Measurements from ENCODE around the gene PEX14.

Gene PEX14

DNA sequence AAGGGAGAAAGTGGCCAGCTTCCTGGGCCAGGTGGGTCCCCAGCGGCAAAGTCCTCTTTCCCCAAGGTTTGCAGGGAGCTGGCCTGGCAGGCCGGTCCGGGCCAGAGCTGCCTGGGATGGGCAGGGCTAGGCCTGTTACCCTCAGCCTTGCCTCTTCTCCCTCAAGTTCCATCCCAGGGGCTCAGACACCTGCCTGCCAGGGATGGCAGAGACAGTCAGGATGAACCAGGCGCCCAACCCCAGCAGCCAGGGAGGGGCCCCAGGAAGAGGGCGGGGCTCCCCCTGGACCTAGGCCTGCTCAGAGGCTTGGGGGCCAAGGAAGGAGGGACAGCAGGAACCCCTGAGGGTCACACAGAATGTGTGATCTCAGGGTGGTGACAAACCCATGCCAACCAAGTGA lies 201.1 kb downstream of the PEX14 start:
- Histone ChIP-seq H3K4me3 (replicated peaks; ENCODE audit: insufficient read depth, low read length) (no peak overlapping the region), H3K27me3 (ENCODE audit: insufficient read depth, poor library complexity, severe bottlenecking) (no peaks in the 10 kb centered on the region), H3K27ac (replicated peaks) (no peak overlapping the region)
- DNase-seq (ENCODE audit: low read depth in 1 of 2, low spot score in 1 of 2): no peak
- no peak for TF ChIP-seq POLR2AphosphoS5 (IDR thresholded peaks at IDR 0.05; ENCODE audit: low read depth)
- no peak for TF ChIP-seq SPI1 (IDR thresholded peaks at IDR 0.05; ENCODE audit: borderline replicate concordance, low read depth)
- no peak for TF ChIP-seq GABPA (IDR thresholded peaks at IDR 0.05; ENCODE audit: low read depth)
- no peak for TF ChIP-seq CTCF (IDR thresholded peaks at IDR 0.05; ENCODE audit: insufficient read depth, low read length)
- no peak for TF ChIP-seq REST (IDR thresholded peaks at IDR 0.05; ENCODE audit: insufficient replicate concordance, low read depth)

GRCh38 chr1:10676963-10677362 lies 202.2 kb downstream of the PEX14 start:
- Histone ChIP-seq H3K27ac (replicated peaks) (no peak overlapping the region), H3K4me3 (replicated peaks; ENCODE audit: insufficient read depth, low read length) (no peak overlapping the region), H3K27me3 (ENCODE audit: insufficient read depth, poor library complexity, severe bottlenecking) (no peaks in the 10 kb centered on the region)
- DNase-seq (ENCODE audit: low read depth in 1 of 2, low spot score in 1 of 2): no peak
- no peak for TF ChIP-seq SPI1 (IDR thresholded peaks at IDR 0.05; ENCODE audit: borderline replicate concordance, low read depth)
- no peak for TF ChIP-seq GABPA (IDR thresholded peaks at IDR 0.05; ENCODE audit: low read depth)
- no peak for TF ChIP-seq POLR2AphosphoS5 (IDR thresholded peaks at IDR 0.05; ENCODE audit: low read depth)
- no peak for TF ChIP-seq REST (IDR thresholded peaks at IDR 0.05; ENCODE audit: insufficient replicate concordance, low read depth)
- no peak for TF ChIP-seq CTCF (IDR thresholded peaks at IDR 0.05; ENCODE audit: insufficient read depth, low read length)

- Histone ChIP-seq H3K4me3 (replicated peaks; ENCODE audit: insufficient read depth, low read length) (no peak overlapping the region), H3K27ac (replicated peaks) (no peak overlapping the region), H3K27me3 (ENCODE audit: insufficient read depth, poor library complexity, severe bottlenecking) (no peaks in the 10 kb centered on the region)
- no peak for DNase-seq (ENCODE audit: low read depth in 1 of 2, low spot score in 1 of 2)
- no peak for TF ChIP-seq SPI1 (IDR thresholded peaks at IDR 0.05; ENCODE audit: borderline replicate concordance, low read depth)
- TF ChIP-seq REST (IDR thresholded peaks at IDR 0.05; ENCODE audit: insufficient replicate concordance, low read depth): no peak
- no peak for TF ChIP-seq POLR2AphosphoS5 (IDR thresholded peaks at IDR 0.05; ENCODE audit: low read depth)
- TF ChIP-seq GABPA (IDR thresholded peaks at IDR 0.05; ENCODE audit: low read depth): no peak
- no peak for TF ChIP-seq CTCF (IDR thresholded peaks at IDR 0.05; ENCODE audit: insufficient read depth, low read length)
Observed at GRCh38 chr1:10677491-10678391, 203.0 kb downstream of the PEX14 start.

Measured in HL-60 (cell line).